ENCODE measurements around the gene TLNRD1.

Gene TLNRD1

DNA sequence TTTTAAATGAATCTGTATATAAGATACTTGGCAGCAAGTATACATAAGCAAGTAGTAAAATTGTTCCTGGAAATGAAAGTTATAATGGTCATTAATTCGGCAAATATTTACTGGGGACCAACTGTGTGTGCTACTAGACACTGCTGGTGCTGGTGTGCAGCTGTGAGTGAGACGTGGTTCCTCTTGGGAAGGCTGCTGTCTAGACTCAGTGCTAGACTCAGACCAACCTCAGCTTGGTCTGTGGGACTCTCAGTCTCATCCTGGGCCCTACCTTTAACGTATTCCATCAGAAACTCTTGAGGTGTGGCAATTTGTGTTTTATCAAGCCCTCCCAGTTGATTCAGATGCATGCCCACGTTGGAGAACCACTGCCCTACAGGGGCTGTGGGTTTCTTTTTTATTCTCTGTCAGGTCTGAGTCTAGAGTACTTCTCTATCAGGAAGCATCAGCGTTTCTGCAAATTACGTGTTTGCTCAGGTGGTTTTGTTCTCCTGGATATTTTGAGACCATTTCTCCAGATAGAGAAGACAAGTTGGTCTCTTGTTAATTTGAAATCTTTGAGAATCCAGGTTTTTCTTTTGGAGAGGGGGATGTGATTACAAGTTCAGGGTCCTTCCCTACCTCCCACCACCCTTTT lies 6.8 kb downstream of the TLNRD1 start:
- Mint-ChIP-seq H3K4me1 (peaks cover 17% of the 10 kb centered on the region), H3K27ac (no peak overlapping the region), H3K27me3 (ENCODE audit: low read depth, poor library complexity) (peaks cover 3% of the 10 kb centered on the region), H3K9me3 (no peaks in the 10 kb centered on the region), H3K4me3 (no peak overlapping the region), H3K36me3 (ENCODE audit: low read depth) (peaks cover 21% of the 10 kb centered on the region)
- TF ChIP-seq, protein P1, sequence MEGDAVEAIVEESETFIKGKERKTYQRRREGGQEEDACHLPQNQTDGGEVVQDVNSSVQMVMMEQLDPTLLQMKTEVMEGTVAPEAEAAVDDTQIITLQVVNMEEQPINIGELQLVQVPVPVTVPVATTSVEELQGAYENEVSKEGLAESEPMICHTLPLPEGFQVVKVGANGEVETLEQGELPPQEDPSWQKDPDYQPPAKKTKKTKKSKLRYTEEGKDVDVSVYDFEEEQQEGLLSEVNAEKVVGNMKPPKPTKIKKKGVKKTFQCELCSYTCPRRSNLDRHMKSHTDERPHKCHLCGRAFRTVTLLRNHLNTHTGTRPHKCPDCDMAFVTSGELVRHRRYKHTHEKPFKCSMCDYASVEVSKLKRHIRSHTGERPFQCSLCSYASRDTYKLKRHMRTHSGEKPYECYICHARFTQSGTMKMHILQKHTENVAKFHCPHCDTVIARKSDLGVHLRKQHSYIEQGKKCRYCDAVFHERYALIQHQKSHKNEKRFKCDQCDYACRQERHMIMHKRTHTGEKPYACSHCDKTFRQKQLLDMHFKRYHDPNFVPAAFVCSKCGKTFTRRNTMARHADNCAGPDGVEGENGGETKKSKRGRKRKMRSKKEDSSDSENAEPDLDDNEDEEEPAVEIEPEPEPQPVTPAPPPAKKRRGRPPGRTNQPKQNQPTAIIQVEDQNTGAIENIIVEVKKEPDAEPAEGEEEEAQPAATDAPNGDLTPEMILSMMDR (IDR thresholded peaks at IDR 0.05): no peak
- DNase-seq: no peak

DNA sequence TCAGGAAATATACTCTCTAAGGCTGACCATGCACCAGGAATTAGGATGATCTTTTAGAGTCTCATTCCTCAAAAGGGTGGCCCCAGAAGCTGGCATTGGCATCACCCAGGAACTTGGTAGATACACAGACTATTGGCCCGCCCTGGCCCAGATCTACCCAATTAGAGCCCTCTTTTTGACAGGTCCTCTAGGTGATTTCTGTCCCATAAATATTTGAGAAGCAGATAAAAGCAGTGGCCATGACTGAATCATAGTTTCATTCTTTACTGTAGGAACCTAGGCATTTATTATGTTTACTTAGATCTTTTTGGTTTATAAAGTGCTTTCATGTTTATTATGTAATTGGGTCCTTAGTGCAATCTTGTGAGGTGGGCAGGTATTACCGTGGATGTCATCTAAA lies 7.6 kb downstream of the TLNRD1 start:
- Mint-ChIP-seq H3K9me3 (no peaks in the 10 kb centered on the region), H3K4me1 (peaks cover 15% of the 10 kb centered on the region), H3K4me3 (no peak overlapping the region), H3K36me3 (ENCODE audit: low read depth) (peaks cover 21% of the 10 kb centered on the region), H3K27ac (no peak overlapping the region), H3K27me3 (ENCODE audit: low read depth, poor library complexity) (peaks cover 2% of the 10 kb centered on the region)
- TF ChIP-seq, protein P1 (IDR thresholded peaks at IDR 0.05): no peak
- no peak for DNase-seq

DNA sequence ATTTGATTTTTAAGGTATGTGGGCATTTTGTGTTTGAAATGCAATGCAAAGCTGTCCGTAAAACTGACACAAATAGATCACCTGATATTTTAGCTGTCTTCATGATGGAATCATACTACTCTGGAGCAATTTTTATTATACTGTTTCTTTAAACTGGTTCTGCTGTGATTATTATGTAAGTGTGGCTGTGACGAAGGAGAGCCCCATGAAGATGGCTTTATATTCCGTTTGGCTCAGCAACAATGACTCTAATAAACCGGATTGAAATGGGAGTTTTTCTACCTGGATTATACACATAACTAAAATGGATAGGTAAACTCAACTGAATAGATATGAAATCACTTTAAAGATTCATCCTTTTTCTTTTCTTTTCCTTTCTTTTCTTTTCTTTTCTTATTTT lies 9.4 kb downstream of the TLNRD1 start:
- TF ChIP-seq, protein P1 (IDR thresholded peaks at IDR 0.05): no peak
- Mint-ChIP-seq H3K9me3 (no peaks in the 10 kb centered on the region), H3K4me1 (no peaks in the 10 kb centered on the region), H3K36me3 (ENCODE audit: low read depth) (peaks cover 6% of the 10 kb centered on the region), H3K27ac (no peak overlapping the region), H3K27me3 (ENCODE audit: low read depth, poor library complexity) (no peaks in the 10 kb centered on the region), H3K4me3 (no peak overlapping the region)
- DNase-seq: no peak

DNA sequence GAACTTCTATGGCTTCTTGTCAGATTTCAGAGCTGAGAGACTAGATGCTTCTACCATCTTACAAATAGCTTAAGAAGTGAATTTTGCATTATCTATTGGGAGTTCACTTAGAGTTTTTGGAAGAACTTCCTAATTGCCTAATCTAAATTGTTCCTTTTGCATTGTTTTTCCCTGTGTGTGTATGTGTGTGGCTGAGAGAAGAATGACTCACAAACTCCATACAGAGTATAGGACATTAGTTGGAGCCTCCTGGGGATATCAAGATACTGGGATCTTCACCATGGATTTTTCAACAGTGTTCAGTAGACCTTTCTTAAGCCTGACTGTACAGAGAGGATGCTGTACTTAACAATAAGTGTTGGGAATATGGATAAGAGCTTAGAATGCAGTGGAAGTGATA lies 10.9 kb downstream of the TLNRD1 start:
- Mint-ChIP-seq H3K4me3 (no peak overlapping the region), H3K9me3 (no peaks in the 10 kb centered on the region), H3K27me3 (ENCODE audit: low read depth, poor library complexity) (no peaks in the 10 kb centered on the region), H3K4me1 (no peaks in the 10 kb centered on the region), H3K36me3 (ENCODE audit: low read depth) (peaks cover 6% of the 10 kb centered on the region), H3K27ac (no peak overlapping the region)
- TF ChIP-seq, protein P1 (IDR thresholded peaks at IDR 0.05): no peak
- no peak for DNase-seq

DNA sequence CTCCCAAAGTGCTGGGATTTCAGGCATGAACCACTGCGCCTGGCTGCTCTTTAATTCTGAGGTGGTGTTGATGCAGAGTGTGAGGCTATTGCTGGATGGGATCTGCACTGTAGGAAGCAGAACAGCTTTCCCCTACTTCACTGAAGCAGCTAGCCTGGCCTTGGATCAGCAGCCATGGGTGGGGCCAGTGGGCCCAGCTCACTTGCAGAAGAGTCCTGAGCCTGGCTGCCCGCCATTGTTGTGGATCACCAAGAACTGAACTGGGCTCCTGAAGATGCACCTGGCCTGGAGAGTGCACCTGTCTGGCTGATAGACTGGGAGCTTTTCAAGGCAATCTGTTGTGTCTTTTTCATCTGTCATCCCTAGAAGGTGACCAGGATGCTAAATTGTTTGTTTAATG lies 11.9 kb downstream of the TLNRD1 start:
- Mint-ChIP-seq H3K27me3 (ENCODE audit: low read depth, poor library complexity) (no peaks in the 10 kb centered on the region), H3K9me3 (no peaks in the 10 kb centered on the region), H3K36me3 (ENCODE audit: low read depth) (no peaks in the 10 kb centered on the region), H3K27ac (no peak overlapping the region), H3K4me3 (no peak overlapping the region), H3K4me1 (no peaks in the 10 kb centered on the region)
- no peak for DNase-seq
- TF ChIP-seq, protein P1 (IDR thresholded peaks at IDR 0.05): no peak

DNA sequence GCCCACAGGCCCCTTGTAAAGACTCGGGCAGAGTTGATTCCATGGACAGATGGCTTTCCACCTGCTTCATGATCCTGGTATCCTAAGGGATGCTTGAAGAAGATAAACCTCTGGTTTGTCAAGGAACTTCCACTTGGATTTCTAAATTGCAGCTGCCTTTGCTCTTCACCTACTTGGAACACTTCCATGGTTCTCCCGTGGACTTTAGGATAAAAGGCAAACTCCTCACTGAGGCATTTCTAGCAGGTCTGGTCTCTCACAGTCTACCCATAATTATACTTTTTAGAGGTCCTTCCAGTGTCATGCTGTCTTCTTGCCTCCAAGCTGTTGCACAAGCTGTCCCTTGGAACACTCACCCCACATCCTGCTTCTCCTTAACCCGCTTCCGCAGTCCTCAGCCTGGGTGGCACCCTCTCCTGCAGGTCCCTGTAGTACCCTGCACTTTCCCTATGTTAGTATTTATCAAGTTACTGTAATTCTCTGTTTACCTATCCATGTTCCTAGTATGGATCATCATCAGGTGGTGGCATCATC lies 12.7 kb downstream of the TLNRD1 start:
- H3K9me3 Mint-ChIP-seq: no peaks in the 10 kb centered on the region
- H3K27ac Mint-ChIP-seq: no peak overlapping the region
- TF ChIP-seq, protein P1 (IDR thresholded peaks at IDR 0.05): no peak
- H3K4me3 Mint-ChIP-seq: no peak overlapping the region
- no peak for DNase-seq
- H3K36me3 Mint-ChIP-seq (ENCODE audit: low read depth): no peaks in the 10 kb centered on the region
- H3K4me1 Mint-ChIP-seq: no peaks in the 10 kb centered on the region
- no peaks in the 10 kb centered on the region for H3K27me3 Mint-ChIP-seq (ENCODE audit: low read depth, poor library complexity)
